ENCODE data around the gene STAT1.

The STAT1 gene

DNA sequence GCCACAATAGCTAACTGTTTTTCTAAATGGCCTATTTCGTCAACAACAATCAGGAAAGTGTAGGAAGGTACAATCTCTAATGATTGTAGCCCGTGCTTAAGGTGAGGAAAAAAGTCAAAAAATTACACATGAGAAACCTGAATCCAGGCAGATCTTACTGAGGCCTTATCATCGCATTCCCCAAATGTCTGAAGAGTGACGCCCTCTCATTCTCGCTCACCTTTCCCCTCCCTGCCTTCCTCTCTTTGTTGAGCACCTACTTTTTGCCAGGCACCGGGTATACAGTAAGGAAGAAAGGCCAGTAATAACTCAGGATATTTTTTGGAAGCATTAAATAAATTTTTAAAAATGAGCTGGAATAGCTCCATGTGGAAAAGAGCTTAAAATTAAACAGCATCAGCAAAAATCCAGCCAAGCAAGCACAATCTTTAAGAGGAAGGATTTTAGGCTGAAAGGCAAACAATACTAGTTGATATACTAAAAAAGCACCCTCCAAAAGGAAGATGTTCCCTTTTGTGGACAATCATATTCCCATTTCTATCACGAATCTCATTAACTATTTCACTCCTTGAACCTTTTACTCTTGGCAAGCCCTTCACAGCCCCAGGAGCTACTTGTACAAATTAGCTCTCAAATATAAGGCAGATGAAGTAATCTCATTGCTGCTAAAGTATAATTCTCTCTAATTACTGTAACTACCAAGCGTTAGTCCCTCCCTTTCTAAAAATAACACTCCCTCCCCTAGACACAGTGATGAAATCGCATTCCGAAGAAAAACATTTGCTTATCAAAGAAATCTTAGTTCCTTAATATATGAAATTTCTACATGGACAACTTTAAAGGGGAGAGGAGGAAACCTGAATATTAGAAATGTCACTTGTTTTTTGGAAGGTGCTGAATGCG lies 40.0 kb downstream of the STAT1 start:
- Histone ChIP-seq H3K36me3 (ENCODE audit: control insufficient read depth in 1 of 2, insufficient read depth in 2 of 2, low read length in 2 of 2) (peaks cover 13 to 29% of the 10 kb centered on the region in 2 experiments), H3K4me1 (ENCODE audit: control insufficient read depth in 1 of 2, insufficient read depth in 2 of 2, low read length in 2 of 2) (peaks cover 4 to 11% of the 10 kb centered on the region in 2 experiments), H3K9me3 (ENCODE audit: insufficient read depth, low read depth, low read length) (no peaks in the 10 kb centered on the region), H3K27ac (ENCODE audit: low read depth, low read length) (peak overlapping the region; percentile 27), H3K4ac (ENCODE audit: low read depth, low read length) (no peak overlapping the region), H2BK120ac (ENCODE audit: insufficient read depth, low read length, poor library complexity) (no peak overlapping the region), H3K4me3 (ENCODE audit: low read depth, low read length) (no peak overlapping the region), H3K4me2 (ENCODE audit: low read length) (no peak overlapping the region), H3K14ac (ENCODE audit: low read length) (no peak overlapping the region), H2BK12ac (ENCODE audit: low read length) (peak overlapping the region; percentile 94), H3K23ac (ENCODE audit: low read length) (no peak overlapping the region), H2AK5ac (ENCODE audit: low read length) (no peak overlapping the region), H3K79me1 (ENCODE audit: low read length) (peaks cover 3% of the 10 kb centered on the region), H2AFZ (ENCODE audit: insufficient read depth, low read length, poor library complexity) (no peak overlapping the region), H4K12ac (ENCODE audit: low read depth, low read length) (no peak overlapping the region), H4K91ac (ENCODE audit: low read depth, low read length) (peak overlapping the region; percentile 70), H3K18ac (ENCODE audit: low read length) (no peak overlapping the region), H2BK5ac (ENCODE audit: low read depth, low read length, poor library complexity) (no peak overlapping the region), H4K8ac (ENCODE audit: low read depth, low read length) (no peak overlapping the region), H3K27me3 (ENCODE audit: insufficient read depth, low read length) (no peaks in the 10 kb centered on the region), H3K79me2 (ENCODE audit: control insufficient read depth, insufficient read depth, low read length, poor library complexity) (no peaks in the 10 kb centered on the region), H3K9ac (ENCODE audit: low read length) (no peak overlapping the region)
- no CpG with 5 or more reads among the region's 11 CpGs for WGBS (ENCODE audit: extremely low coverage, insufficient coverage, insufficient read length)
- DNase-seq, result peak; percentile 75 to 88

DNA sequence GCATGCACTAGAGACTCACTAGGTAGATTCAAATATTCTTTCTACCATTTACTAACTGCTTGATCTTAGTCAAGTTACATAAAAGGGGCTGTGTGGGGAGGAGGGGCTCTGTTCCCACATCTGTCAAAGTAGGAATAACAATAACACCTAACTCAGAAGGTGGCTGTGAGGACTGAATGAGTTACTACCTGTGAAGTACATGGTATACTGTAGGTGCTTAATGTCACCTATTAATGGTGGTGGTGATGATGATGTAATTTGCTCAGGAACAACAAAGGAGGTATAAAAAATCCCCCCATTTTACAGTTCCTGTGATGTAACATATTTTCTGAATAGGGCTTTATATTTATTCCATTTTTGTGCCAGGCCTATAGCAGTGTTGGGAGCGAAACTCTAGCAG lies 40.7 kb downstream of the STAT1 start:
- Histone ChIP-seq H4K12ac (ENCODE audit: low read depth, low read length) (no peak overlapping the region), H3K9ac (ENCODE audit: low read length) (no peak overlapping the region), H2AFZ (ENCODE audit: insufficient read depth, low read length, poor library complexity) (no peak overlapping the region), H4K91ac (ENCODE audit: low read depth, low read length) (no peak overlapping the region), H2BK120ac (ENCODE audit: insufficient read depth, low read length, poor library complexity) (no peak overlapping the region), H3K27ac (ENCODE audit: low read depth, low read length) (peak overlapping the region; percentile 15), H3K36me3 (ENCODE audit: control insufficient read depth in 1 of 2, insufficient read depth in 2 of 2, low read length in 2 of 2) (peaks cover 10 to 26% of the 10 kb centered on the region in 2 experiments), H3K9me3 (ENCODE audit: insufficient read depth, low read depth, low read length) (no peaks in the 10 kb centered on the region), H2AK5ac (ENCODE audit: low read length) (no peak overlapping the region), H3K18ac (ENCODE audit: low read length) (no peak overlapping the region), H3K23ac (ENCODE audit: low read length) (no peak overlapping the region), H3K79me2 (ENCODE audit: control insufficient read depth, insufficient read depth, low read length, poor library complexity) (no peaks in the 10 kb centered on the region), H2BK5ac (ENCODE audit: low read depth, low read length, poor library complexity) (no peak overlapping the region), H3K79me1 (ENCODE audit: low read length) (no peaks in the 10 kb centered on the region), H3K4ac (ENCODE audit: low read depth, low read length) (no peak overlapping the region), H3K27me3 (ENCODE audit: insufficient read depth, low read length) (no peaks in the 10 kb centered on the region), H2BK12ac (ENCODE audit: low read length) (no peak overlapping the region), H3K4me2 (ENCODE audit: low read length) (no peak overlapping the region), H3K4me3 (ENCODE audit: low read depth, low read length) (no peak overlapping the region), H3K4me1 (ENCODE audit: control insufficient read depth in 1 of 2, insufficient read depth in 2 of 2, low read length in 2 of 2) (peaks cover 0 to 7% of the 10 kb centered on the region in 2 experiments), H4K8ac (ENCODE audit: low read depth, low read length) (no peak overlapping the region), H3K14ac (ENCODE audit: low read length) (no peak overlapping the region)
- no peak for DNase-seq
- WGBS (ENCODE audit: extremely low coverage, insufficient coverage, insufficient read length), result no CpG with 5 or more reads among the region's 1 CpG

DNA sequence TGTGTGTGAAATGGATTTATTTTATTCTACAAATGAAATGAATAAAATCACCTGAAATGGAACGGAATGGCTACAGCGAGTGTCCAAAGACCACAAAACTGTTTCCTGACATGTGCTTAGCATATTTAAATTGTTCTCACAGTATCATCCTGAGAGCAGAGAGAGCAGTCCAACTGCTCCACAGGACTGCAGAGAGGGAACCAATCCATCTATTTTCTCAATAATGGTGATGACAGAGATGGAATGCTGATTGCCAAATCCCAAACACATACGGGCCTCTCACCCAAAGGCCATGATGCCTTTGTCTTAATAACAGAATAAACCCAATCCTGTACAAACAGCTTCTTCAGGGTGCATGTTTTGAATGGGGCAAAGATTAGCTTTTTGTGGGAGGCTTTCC lies 41.1 kb downstream of the STAT1 start:
- H3K4me3 ChIP-seq (ENCODE audit: low read depth, low read length), result no peak overlapping the region
- peak in 1 of 2 donors; percentile 71 for DNase-seq
- H3K4me1 ChIP-seq (ENCODE audit: control insufficient read depth in 1 of 2, insufficient read depth in 2 of 2, low read length in 2 of 2), result peaks cover 0 to 5% of the 10 kb centered on the region in 2 experiments
- no peak overlapping the region for H2BK5ac ChIP-seq (ENCODE audit: low read depth, low read length, poor library complexity)
- H3K27me3 ChIP-seq (ENCODE audit: insufficient read depth, low read length), result no peaks in the 10 kb centered on the region
- H3K27ac ChIP-seq (ENCODE audit: low read depth, low read length), result no peak overlapping the region
- no peak overlapping the region for H3K4ac ChIP-seq (ENCODE audit: low read depth, low read length)
- H3K4me2 ChIP-seq (ENCODE audit: low read length), result no peak overlapping the region
- H3K9me3 ChIP-seq (ENCODE audit: insufficient read depth, low read depth, low read length), result no peaks in the 10 kb centered on the region
- H3K14ac ChIP-seq (ENCODE audit: low read length), result no peak overlapping the region
- no peak overlapping the region for H2AFZ ChIP-seq (ENCODE audit: insufficient read depth, low read length, poor library complexity)
- no peak overlapping the region for H2BK12ac ChIP-seq (ENCODE audit: low read length)
- H3K9ac ChIP-seq (ENCODE audit: low read length), result no peak overlapping the region
- H3K36me3 ChIP-seq (ENCODE audit: control insufficient read depth in 1 of 2, insufficient read depth in 2 of 2, low read length in 2 of 2), result peaks cover 10 to 26% of the 10 kb centered on the region in 2 experiments
- no CpG with 5 or more reads among the region's 3 CpGs for WGBS (ENCODE audit: extremely low coverage, insufficient coverage, insufficient read length)
- no peak overlapping the region for H2AK5ac ChIP-seq (ENCODE audit: low read length)
- H4K12ac ChIP-seq (ENCODE audit: low read depth, low read length), result no peak overlapping the region
- no peak overlapping the region for H3K23ac ChIP-seq (ENCODE audit: low read length)
- H3K79me1 ChIP-seq (ENCODE audit: low read length), result no peaks in the 10 kb centered on the region
- H2BK120ac ChIP-seq (ENCODE audit: insufficient read depth, low read length, poor library complexity), result no peak overlapping the region
- no peak overlapping the region for H4K91ac ChIP-seq (ENCODE audit: low read depth, low read length)
- no peak overlapping the region for H3K18ac ChIP-seq (ENCODE audit: low read length)
- H4K8ac ChIP-seq (ENCODE audit: low read depth, low read length), result no peak overlapping the region
- H3K79me2 ChIP-seq (ENCODE audit: control insufficient read depth, insufficient read depth, low read length, poor library complexity), result no peaks in the 10 kb centered on the region

DNA sequence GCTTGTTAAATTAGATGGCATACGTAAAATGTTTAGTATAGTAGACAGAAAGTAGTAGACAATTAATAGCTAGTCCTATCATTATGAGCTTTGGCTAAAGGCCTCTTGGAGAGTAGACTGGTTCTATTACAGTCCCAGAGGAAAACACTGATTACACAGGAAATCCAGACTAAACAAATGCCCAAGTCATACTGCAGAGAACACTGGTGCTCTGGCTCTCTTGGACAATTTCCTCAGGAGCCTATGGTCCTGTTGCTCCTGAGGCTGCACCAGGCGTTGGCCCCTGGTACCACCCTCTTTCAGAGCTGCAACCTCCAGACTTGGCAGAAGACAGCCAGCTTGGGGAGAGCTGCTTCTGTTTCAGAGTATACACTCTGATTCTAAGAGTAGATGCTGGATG lies 41.8 kb downstream of the STAT1 start:
- H2BK12ac ChIP-seq (ENCODE audit: low read length), result no peak overlapping the region
- H3K23ac ChIP-seq (ENCODE audit: low read length), result no peak overlapping the region
- H4K12ac ChIP-seq (ENCODE audit: low read depth, low read length), result no peak overlapping the region
- H3K79me2 ChIP-seq (ENCODE audit: control insufficient read depth, insufficient read depth, low read length, poor library complexity), result no peaks in the 10 kb centered on the region
- H2BK120ac ChIP-seq (ENCODE audit: insufficient read depth, low read length, poor library complexity), result no peak overlapping the region
- no peak overlapping the region for H2AFZ ChIP-seq (ENCODE audit: insufficient read depth, low read length, poor library complexity)
- no peak overlapping the region for H2AK5ac ChIP-seq (ENCODE audit: low read length)
- H3K14ac ChIP-seq (ENCODE audit: low read length), result no peak overlapping the region
- no peaks in the 10 kb centered on the region for H3K27me3 ChIP-seq (ENCODE audit: insufficient read depth, low read length)
- H3K36me3 ChIP-seq (ENCODE audit: control insufficient read depth in 1 of 2, insufficient read depth in 2 of 2, low read length in 2 of 2), result peaks cover 10 to 26% of the 10 kb centered on the region in 2 experiments
- H4K8ac ChIP-seq (ENCODE audit: low read depth, low read length), result no peak overlapping the region
- WGBS (ENCODE audit: extremely low coverage, insufficient coverage, insufficient read length), result no CpG with 5 or more reads among the region's 2 CpGs
- H2BK5ac ChIP-seq (ENCODE audit: low read depth, low read length, poor library complexity), result no peak overlapping the region
- H3K9ac ChIP-seq (ENCODE audit: low read length), result no peak overlapping the region
- no peaks in the 10 kb centered on the region for H3K9me3 ChIP-seq (ENCODE audit: insufficient read depth, low read depth, low read length)
- no peak overlapping the region for H3K27ac ChIP-seq (ENCODE audit: low read depth, low read length)
- H3K4me3 ChIP-seq (ENCODE audit: low read depth, low read length), result no peak overlapping the region
- H3K79me1 ChIP-seq (ENCODE audit: low read length), result no peaks in the 10 kb centered on the region
- no peak overlapping the region for H4K91ac ChIP-seq (ENCODE audit: low read depth, low read length)
- H3K18ac ChIP-seq (ENCODE audit: low read length), result no peak overlapping the region
- DNase-seq, result no peak
- peaks cover 0 to 5% of the 10 kb centered on the region in 2 experiments for H3K4me1 ChIP-seq (ENCODE audit: control insufficient read depth in 1 of 2, insufficient read depth in 2 of 2, low read length in 2 of 2)
- H3K4me2 ChIP-seq (ENCODE audit: low read length), result no peak overlapping the region
- H3K4ac ChIP-seq (ENCODE audit: low read depth, low read length), result peak overlapping the region; percentile 52

Measured in trophoblast cell (in vitro differentiated cells and primary cell).